Endometrial microvascular endothelial cells (primary cell): ENCODE data around the gene PRR5. TPM values are rescaled to one million over a fixed set of nuclear protein-coding genes. Genes with fewer than 3 reads are reported as not detected.

Experiments
- in situ Hi-C: cut with HindIII; loops from 2 replicates; pipeline ENCODE4 v1.10.0; 2017; ENCODE audit warnings: low sequenced_read_pairs, low pct_unique_long_range_greater_than_20kb; ENCODE audit errors: inconsistent ontology term
- total RNA-seq: library from RNA; depleted of rRNA; stranded (reverse); fragments of >200 nt; gene quantifications from one replicate; pipeline ENCODE4 v1.2.3, GENCODE V29; 2015; ENCODE audit errors: inconsistent ontology term

The PRR5 gene
- total RNA-seq, 1 donor from 2014 or later, result not detected

DNA sequence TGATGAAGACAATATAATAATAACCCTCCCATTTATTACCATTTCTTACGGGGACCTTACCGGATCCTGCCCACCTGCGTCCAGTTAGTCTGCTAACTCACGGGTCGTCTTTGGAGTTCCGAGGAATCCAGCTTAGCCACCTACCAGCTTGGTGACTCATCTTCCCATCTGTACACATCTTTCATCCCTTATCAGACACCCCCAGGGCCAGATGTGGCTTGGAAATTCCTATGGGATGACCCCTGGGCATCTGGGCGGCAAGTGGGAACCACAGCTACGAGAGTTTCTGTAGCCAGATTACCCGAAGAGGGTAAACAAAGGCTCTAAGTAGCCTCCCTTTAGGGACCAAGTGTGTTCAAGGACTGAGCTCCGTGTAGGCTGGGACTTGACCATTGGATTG is 12.8 kb upstream of the PRR5 start:
- in situ Hi-C loops, result no loop called here

DNA sequence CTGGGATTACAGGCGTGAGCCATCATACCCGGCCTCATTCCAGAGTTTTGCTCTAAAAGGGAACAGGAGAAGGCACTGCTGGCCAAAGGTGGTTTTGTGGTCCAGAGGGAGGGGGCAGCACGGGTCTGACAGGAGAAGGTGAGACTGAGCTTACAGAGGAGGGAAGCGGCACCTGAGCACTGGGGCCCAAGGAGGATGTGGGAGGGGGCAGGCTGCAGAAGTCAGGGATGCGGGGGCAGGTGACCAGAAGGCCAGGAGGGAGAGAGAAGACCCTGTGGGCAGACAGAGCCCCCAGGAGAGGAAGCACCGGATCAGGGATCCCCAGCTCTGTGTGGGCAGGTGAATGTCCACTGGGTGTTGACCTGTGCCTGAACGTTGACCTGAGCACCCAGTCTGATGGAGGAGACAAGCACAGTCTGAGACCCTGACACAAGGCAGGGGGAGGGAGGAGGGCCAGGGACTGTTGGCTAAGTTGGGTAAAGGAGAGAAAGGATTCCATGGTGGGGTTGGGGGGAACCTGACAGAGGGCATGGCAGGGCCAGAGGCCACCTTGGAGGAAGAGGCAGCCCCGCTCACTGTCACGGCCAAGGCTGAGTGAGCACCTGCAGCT is 12.0 kb upstream of the PRR5 start:
- in situ Hi-C loops, result no loop called here

DNA sequence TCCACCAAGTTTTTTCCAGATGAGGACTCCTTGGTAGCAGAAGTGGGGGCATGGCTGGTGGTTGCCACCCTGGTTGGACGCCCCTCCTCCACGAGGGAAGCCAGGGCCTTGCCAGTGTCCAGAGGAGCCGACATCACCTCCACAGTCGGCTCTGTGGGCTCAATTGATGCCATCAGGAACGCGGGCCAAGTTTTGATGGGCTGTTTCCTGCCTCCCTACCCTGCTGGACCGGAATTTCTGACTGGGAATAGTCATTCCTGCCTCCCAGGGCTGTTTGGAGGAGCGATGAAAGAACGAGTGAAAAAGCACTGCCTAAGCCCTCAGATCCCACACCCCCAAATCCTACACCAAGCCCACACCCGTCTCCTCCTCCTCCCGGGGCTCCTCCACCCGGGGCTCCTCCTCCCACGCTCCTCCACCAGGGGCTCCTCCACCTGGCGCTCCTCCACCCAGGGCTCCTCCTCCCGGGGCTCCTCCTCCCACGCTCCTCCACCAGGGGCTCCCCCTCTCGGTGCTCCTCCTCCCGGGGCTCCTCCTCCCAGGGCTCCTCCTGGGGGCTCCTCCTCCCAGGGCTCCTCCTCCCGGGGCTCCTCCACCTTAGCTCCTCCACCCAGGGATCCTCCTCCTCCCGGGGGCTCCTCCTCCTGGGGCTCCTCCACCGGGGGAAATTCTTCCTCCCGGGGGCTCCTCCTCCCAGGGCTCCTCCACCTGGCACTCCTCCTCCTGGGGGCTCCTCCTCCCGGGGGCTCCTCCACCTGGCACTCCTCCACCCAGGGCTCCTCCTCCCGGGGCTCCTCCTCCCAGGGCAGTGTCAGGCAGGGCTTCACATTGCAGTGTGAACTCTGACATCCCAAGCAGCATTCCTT is 10.0 kb upstream of the PRR5 start:
- in situ Hi-C loops, result no loop called here

DNA sequence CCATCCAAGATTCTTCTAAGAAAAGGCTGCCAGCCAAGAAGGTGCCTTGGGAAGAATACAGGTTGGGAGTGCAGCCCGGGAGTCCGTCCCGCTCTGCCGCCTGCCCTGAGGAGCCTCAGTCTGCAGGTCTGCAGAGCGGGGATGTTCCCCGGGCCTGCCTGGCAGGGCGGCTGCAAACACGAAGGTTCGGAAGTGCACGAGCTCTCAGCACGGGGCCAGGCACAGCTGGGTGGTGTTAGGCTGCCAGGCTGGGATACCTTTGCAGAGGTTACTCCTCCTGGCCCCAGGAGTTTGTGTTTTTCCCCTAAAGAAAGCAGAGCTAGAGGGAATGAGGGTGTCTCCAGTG is 9.4 kb upstream of the PRR5 start:
- in situ Hi-C loops, result no loop called here

DNA sequence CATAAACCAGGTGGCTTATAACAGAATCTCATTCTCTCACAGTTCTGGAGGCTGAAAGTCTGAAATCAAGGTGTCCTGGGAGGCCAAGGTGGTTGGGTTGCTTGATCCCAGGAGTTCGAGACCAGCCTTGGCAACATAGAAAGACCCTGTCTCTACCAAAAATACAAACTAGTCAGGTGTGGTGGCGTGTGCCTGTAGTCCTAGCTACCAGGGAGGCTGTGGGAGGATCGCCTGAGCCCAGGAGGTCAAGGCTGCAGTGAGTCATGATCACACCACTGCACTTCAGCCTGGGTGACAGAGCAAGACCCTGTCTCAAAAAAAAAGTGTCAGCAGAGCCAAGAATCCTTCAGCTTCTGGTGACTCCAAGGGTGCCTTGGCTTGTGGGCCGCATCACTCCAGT is 8.9 kb upstream of the PRR5 start:
- in situ Hi-C loops, result no loop called here

DNA sequence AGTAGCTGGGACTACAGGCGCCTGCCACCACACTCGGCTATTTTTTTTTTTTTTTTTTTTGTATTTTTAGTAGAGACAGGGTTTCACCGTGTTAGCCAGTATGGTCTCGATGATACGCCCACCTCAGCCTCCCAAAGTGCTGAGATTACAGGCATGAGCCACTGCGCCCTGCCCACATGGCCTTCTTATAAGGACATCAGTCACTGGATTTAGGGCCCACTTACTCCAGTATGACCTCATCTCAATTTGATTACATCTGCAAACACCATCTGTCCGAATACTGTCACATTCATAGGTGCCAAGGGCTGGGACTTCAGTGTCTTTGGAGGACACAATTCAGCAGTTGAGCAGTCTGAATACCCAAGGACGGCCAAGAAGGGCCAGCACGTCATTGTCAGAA is 8.2 kb upstream of the PRR5 start:
- in situ Hi-C loops, result no loop called here

DNA sequence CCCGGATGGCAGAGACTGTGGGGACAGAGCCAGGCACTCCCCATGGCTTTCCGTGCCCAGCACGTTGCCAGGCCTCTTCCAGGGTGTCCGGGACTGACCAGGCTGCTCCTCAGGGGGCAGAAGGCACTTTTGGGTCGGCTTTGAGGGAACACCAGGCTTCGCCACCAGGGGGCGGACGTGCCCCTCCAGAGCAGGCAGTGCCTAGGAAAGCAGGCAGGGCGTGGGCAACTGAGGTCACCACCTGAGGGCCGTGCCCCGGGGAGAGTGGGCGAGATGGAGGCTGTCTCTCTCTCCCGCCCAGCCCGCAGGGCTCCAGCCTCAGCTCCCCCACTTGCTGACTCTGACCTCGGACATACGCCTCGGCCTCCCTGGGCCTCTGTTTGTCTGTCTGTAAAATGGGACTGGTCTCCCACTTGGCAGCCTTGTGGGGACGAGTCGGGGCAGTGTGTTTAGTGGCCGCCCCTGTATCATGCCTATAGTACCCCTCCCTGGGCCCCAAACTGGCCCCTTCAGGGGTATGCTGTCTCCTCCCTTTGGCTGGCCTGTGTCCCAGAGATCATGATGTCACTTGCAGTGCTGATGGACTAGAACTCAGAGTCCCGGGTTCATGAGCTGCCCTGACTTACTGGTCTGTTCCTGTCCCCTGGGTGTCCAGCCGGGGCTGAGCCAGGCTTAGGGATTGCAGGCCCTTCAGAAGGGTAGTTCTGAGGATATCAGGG is 4.4 kb upstream of the PRR5 start:
- in situ Hi-C loops, result no loop called here

DNA sequence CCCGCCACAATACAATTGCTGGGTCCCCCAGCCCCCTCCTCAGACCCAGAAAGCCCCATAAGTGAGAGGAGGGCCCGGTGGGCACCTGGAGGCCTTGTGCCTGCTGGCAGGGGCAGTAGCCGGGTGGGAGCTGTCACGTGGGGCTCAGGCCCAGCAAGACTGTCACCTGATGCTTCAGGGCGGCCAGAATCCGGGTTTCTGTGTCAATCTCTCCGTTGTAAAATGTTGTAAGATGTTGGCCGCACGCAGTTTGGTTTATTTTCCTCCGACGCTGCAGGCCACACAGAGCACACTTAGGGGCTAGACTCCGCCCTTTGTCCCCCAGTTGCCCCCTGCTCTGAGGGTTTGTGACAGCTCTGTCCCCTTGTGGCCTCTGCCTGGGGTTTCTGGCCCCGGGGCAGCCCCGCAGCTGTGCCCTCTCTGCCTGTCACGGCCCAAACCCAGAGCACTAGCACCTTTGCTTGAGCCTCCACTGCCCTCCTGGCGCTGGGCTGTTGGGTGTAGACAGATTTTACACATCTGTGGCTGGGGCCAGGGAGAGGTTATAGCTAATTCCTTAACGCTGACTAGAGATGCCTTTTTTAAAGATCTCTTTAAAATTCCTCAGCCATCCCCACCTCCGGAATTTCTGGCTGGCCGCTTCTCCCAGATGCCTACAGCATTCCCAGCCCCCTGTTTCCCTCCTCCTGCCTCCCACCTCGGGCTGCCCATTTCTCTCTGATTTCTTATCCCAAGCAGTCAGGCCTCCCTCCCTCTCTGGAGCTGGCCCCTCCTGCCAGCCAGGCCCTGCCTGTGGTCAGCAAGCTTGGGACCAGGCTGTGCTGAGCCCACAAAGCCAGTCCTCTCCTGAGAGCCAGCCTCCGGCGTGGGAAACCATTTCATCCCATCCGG is 3.2 kb upstream of the PRR5 start:
- in situ Hi-C loops, result no loop called here

DNA sequence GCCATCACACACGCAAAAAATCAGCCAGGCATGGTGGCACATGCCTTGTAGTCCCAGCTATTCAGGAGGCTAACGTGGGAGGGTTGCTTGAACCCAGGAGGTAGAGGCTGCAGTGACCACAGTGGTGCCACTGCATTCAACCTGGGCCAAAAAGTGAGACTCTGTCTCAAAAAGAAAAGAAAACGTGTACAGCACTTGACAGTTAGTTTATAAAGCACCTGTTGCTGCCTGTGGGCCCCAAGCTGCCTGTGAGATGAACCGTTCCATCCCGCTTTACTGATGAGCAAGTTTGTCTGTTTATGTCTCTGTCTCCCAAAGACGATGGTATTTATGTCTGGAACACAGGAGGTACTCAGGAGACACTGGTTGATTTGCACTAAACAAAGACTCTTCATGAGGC is 1.5 kb upstream of the PRR5 start:
- in situ Hi-C loops, result no loop called here

DNA sequence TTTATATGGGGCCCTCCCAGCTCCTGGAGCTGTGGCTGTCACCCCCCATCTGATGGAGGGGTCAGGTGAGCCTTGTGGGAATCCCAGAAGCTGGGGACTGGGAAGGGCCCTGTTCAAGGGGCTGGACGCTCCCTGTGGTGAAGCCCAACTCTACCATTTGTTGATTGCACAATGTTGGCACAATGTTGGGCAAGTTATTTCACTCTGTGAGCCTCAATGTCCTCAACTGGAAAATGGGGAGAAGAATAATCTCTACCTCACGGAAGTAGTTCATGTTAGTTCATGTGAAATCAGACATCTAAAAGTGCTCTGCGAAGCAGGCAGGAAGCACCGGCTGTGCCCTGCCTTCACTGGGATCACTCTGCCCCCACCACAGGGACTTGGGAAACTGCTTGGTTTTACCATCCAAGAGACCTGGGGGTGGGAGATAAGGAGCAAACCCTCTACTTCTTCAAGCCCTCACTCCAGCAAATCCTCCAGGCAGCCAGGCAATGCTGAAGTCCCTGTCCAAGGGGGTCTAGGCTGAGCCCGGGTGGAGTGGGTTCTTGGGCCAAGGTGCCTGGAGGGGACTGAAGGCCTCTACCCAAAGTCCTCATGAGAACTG is 715 bp upstream of the PRR5 start:
- in situ Hi-C loops, result no loop called here

DNA sequence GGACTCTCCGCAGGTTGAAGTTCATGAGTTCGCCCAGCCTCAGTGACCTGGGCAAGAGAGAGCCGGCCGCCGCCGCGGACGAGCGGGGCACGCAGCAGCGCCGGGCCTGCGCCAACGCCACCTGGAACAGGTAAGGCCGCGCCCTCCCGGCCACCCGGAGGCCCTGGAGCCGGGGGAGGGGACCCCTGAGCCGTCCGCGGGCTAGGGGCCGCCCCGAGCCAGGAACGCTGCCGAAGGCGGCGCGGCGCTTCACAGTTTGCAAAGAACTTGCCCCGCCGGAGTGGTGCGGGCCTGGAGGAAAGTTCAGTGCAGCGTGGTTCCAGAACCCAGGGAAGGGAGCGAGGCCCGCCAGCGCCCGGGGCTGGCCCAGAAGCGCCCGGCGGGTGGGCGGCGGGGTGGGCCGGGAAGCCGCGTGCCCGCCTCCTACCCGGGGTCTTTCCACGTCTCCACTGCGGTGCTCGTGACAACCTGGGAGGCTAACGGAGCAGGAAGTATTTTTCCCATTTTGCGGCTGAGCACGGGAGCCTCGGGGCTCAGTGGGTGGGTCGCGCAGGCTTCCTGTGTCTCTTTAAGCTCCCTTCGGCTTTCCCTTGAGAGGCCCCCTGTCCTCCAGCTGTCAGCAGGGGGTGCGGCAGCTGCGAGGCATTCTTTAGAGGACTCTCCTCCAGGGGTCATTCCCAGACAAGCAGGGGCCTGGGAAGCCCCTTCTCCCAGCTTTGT is 635 bp downstream of the PRR5 start:
- in situ Hi-C loops, result no loop called here

DNA sequence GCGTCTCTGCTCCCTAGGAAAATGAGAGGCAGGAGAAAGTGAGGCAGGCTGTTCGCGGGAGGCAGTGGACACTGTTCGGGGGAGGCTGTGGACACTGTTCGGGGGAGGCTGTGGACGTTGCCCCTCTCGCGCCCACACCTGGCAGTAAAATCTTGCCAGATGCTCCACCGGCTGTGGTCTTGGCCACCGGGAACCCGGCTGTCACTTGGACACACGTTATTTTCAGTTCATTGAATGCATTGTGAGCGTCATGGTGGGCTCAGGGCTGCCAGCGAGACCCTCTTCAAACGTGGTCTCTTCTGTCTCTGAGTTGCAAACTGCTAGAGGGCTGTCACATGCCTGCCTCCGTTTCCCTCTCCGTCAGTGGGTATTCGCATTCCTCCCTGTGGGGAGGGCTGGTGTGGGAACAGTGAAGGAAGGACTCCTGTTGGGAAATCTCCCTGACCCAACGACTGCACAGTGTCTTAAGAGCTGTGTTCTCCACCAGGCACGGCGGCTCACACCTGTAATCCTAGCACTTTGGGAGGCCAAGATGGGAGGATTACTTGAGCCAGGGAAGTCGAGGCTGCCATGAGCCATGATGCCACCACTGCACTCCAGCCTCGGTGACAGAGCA is 1.4 kb downstream of the PRR5 start:
- in situ Hi-C loops, result no loop called here

DNA sequence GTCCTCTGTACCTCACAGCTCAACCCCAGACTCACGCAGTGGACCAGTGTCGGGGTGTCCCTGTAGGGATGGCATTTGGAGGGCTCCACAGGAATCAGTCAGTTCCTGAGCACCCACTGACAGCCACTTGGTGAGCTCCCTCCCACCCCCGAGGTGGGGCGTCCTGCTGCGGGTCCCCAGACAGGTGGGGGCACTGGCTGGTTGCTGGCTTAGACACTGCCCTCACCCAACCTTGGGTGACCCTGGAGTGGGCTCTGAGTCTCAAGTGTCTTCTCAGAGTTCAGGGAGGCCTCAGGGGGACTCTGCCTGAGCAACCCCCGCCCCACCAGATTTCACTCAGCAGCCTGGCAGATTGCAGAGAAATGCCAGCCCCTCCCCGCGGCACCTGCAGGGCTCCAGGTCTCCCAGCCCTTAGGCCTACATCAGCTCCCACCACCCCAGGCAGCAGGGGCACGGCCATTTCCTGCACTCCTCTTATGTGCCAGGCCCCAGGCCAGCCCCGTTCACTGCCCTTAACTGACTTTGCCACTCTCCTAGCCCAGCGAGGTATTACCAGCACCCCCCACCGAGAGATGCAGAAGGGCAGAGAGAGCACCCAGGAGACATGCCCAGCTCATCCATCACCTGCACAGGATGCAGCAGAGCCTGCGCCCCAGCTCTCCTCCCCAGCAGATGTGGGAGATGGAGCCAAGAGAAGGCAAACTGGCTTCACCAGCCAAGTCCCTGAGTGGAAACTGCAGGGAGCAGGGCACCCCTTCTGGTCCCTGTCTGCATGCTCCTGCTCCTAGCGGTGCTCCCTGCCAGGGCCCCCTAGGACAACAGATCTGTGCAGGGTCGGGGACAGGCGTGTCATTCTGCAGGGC is 2.4 kb downstream of the PRR5 start:
- in situ Hi-C loops, result no loop called here

DNA sequence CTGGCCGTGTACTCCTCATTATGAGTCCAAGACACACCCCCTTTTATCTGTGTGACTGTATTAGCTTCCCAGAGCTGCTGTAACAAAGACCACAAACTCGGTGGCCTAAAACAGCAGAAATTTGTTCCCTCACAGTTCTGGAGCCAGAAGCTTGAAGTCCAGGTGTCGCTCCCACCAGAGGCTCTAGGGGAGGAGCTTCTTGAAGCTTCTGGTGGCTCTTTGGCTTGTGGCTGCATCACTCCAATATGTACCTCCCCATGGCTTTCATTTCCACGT is 3.0 kb downstream of the PRR5 start:
- in situ Hi-C loops, result no loop called here

DNA sequence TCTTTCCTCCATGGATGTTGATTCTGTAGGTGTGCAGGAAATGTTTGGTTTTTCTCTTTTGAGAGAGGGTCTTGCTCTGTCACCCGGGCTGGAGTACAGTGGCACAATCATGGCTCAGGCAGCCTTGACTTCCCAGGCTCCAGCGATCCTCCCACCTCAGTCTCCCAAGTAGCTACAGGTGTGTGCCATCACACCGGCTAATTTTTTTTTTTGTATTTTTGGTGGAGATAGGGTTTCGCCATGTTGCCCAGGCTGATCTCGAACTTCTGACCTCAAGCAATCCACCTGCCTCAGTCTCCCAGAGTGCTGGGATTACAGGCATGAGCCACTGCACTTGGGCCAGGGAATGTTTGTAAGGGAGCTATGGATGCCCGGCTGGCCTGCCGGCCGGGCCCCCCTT is 4.5 kb downstream of the PRR5 start:
- in situ Hi-C loops, result no loop called here

DNA sequence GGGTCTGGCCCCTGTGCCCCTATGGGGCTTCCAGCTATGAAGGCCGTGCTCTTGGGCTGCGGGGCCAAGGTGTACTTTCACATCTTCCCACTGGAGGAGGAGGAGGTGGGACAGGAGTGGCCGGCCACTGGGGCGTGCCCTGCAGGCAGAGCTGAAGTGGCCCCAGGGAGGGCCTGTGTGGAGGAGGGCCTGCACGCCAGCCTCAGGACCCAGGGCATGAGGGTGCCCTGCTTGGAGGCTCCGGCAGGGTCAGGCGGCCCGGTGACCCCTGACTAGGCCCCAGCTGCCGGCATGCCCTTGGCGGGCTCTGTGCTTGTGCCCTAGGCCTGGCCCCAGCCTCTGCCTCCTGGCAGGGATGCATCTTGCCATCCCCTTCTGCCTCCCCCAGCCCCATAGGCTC is 5.2 kb downstream of the PRR5 start:
- in situ Hi-C loops, result no loop called here

DNA sequence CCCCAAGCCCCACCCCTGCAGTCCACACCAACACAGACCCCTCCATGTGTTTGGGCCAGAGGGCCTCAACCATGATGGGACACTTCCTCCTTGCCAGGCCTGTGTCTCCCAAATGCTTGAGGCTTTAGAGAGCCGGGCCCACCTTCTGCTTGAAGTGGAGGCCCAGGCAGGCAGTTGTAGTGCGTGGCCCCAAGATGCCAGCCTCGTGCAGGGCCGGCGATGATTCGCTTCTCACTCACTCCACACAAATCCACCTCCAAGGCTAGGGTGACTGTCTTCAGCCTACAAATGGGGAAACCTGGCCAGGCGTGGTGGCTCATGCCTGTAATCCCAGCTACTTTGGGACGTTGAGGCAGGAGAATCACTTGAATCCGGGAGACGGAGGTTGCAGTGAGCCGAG is 5.7 kb downstream of the PRR5 start:
- in situ Hi-C loops, result no loop called here
